WTC11 (cell line): ENCODE measurements around the gene POU2F1. TPM values are rescaled to one million over a fixed set of nuclear protein-coding genes. Genes with fewer than 3 reads are reported as not detected.

Experiments
- ATAC-seq: fragments of 200-7000 bp; cut with Tn5 transposase; 2 replicates; pipeline ENCODE4 v1.10.0; 2021; ENCODE audit warnings: mild to moderate bottlenecking, moderate library complexity
- CTCF ChIA-PET: fragments of 300-600 bp; sonication (Branson Sonifier 250); formaldehyde crosslinking; loops from one replicate; lab custom pipeline; 2021; ENCODE audit warnings: antibody characterized with exemption; lab: Charles Lee
- POLR2A ChIA-PET: fragments of 350-600 bp; sonication (Branson Sonifier 250); formaldehyde crosslinking; loops from one replicate; lab custom pipeline; 2021; ENCODE audit warnings: antibody characterized with exemption; lab: Charles Lee
- DNase-seq: peaks from one replicate; pipeline ENCODE4 v3.0.0; 2021; ENCODE audit warnings: low spot score
- H3K27ac Mint-ChIP-seq: 2 replicates; pipeline ENCODE4 v1.8.0; 2021; ENCODE audit warnings: mixed read lengths
- H3K27me3 Mint-ChIP-seq: 2 replicates; pipeline ENCODE4 v1.8.0; 2021; ENCODE audit warnings: low read depth, mild to moderate bottlenecking, moderate library complexity, mixed read lengths
- H3K36me3 Mint-ChIP-seq: 2 replicates; pipeline ENCODE4 v1.8.0; 2021; ENCODE audit warnings: mixed read lengths
- H3K4me1 Mint-ChIP-seq: 2 replicates; pipeline ENCODE4 v1.8.0; 2022; ENCODE audit warnings: mixed read lengths
- H3K4me3 Mint-ChIP-seq: 2 replicates; pipeline ENCODE4 v1.8.0; 2021; ENCODE audit warnings: mild to moderate bottlenecking, moderate library complexity, mixed read lengths
- H3K9me3 Mint-ChIP-seq: 2 replicates; pipeline ENCODE4 v1.8.0; 2021; ENCODE audit warnings: mixed read lengths
- ATF1 ChIP-seq: sonication (generic); formaldehyde crosslinking; IDR thresholded peaks from 2 replicates; pipeline ENCODE4 v1.8.1; 2023; ENCODE audit warnings: mild to moderate bottlenecking, moderate library complexity, missing genetic modification reagents
- ATF6 ChIP-seq: sonication (generic); formaldehyde crosslinking; IDR thresholded peaks from 2 replicates; pipeline ENCODE4 v1.8.1; 2023; ENCODE audit warnings: mild to moderate bottlenecking, missing genetic modification reagents
- CTCF ChIP-seq: fragments of 200-600 bp; IDR thresholded peaks from 2 replicates; pipeline ENCODE4 v1.8.0; 2022; ENCODE audit warnings: antibody characterized with exemption
- EMX1 ChIP-seq: fragments of 250-450 bp; sonication (Bioruptor Pico); IDR thresholded peaks from 2 replicates; pipeline ENCODE4 v1.8.0; 2021; ENCODE audit warnings: mild to moderate bottlenecking
- FOXP4 ChIP-seq: sonication (generic); formaldehyde crosslinking; IDR thresholded peaks from 2 replicates; pipeline ENCODE4 v1.8.0; 2022; ENCODE audit warnings: mild to moderate bottlenecking, missing genetic modification reagents
- GABPB1 ChIP-seq: sonication (generic); formaldehyde crosslinking; IDR thresholded peaks from 2 replicates; pipeline ENCODE4 v1.8.1; 2023; ENCODE audit warnings: mild to moderate bottlenecking, missing genetic modification reagents
- GRHL2 ChIP-seq: fragments of 250-450 bp; sonication (Bioruptor Pico); IDR thresholded peaks from 2 replicates; pipeline ENCODE4 v1.8.0; 2022; ENCODE audit warnings: mild to moderate bottlenecking, moderate library complexity; ENCODE audit not compliant: insufficient replicate concordance, severe bottlenecking
- GTF2I ChIP-seq: fragments of 250-450 bp; sonication (Bioruptor Pico); conservative IDR thresholded peaks from 2 replicates; pipeline ENCODE4 v1.4.0; 2021; ENCODE audit warnings: mild to moderate bottlenecking
- IRF1 ChIP-seq: sonication (generic); formaldehyde crosslinking; IDR thresholded peaks from 2 replicates; pipeline ENCODE4 v1.8.0; 2023; ENCODE audit warnings: missing genetic modification reagents
- MLX ChIP-seq: sonication (generic); formaldehyde crosslinking; IDR thresholded peaks from 2 replicates; pipeline ENCODE4 v1.8.1; 2023; ENCODE audit warnings: mild to moderate bottlenecking, missing genetic modification reagents, moderate library complexity
- PRDM15 ChIP-seq: sonication (generic); formaldehyde crosslinking; IDR thresholded peaks from 2 replicates; pipeline ENCODE4 v1.8.0; 2022; ENCODE audit warnings: missing genetic modification reagents
- RORB ChIP-seq: fragments of 250-450 bp; sonication (Bioruptor Pico); IDR thresholded peaks from 2 replicates; pipeline ENCODE4 v1.9.0; 2021; ENCODE audit warnings: mild to moderate bottlenecking
- SMAD3 ChIP-seq: sonication (generic); formaldehyde crosslinking; IDR thresholded peaks from 2 replicates; pipeline ENCODE4 v1.8.0; 2022; ENCODE audit warnings: missing genetic modification reagents, mild to moderate bottlenecking, borderline replicate concordance
- STAT6 ChIP-seq: sonication (generic); formaldehyde crosslinking; conservative IDR thresholded peaks from 2 replicates; pipeline ENCODE4 v1.8.1; 2023; ENCODE audit warnings: mild to moderate bottlenecking, low read depth, missing genetic modification reagents, moderate library complexity
- TEAD4 ChIP-seq: sonication (generic); formaldehyde crosslinking; IDR thresholded peaks from 2 replicates; pipeline ENCODE4 v1.8.0; 2022; ENCODE audit warnings: mild to moderate bottlenecking, missing genetic modification reagents
- TP53 ChIP-seq: sonication (generic); formaldehyde crosslinking; IDR thresholded peaks from 2 replicates; pipeline ENCODE4 v1.8.1; 2023; ENCODE audit warnings: mild to moderate bottlenecking, missing genetic modification reagents
- ZNF232 ChIP-seq: sonication (generic); formaldehyde crosslinking; IDR thresholded peaks from 2 replicates; pipeline ENCODE4 v1.8.0; 2022; ENCODE audit warnings: mild to moderate bottlenecking, missing genetic modification reagents
- ZNF281 ChIP-seq: sonication (generic); formaldehyde crosslinking; IDR thresholded peaks from 2 replicates; pipeline ENCODE4 v1.8.0; 2023; ENCODE audit warnings: mild to moderate bottlenecking, missing genetic modification reagents
- ZNF317 ChIP-seq: sonication (generic); formaldehyde crosslinking; IDR thresholded peaks from 2 replicates; pipeline ENCODE4 v1.8.1; 2023; ENCODE audit warnings: low read depth, mild to moderate bottlenecking, moderate library complexity, missing genetic modification reagents, borderline replicate concordance
- ZNF396 ChIP-seq: fragments of 250-450 bp; sonication (Bioruptor Pico); IDR thresholded peaks from 2 replicates; pipeline ENCODE4 v1.8.0; 2021; ENCODE audit warnings: mild to moderate bottlenecking, moderate library complexity, borderline replicate concordance
- total RNA-seq: library from RNA; stranded (reverse); gene quantifications from 3 replicates; pipeline ENCODE4 v1.2.3, GENCODE V29; 2021

Gene POU2F1
- total RNA-seq, 1 experiment from 2014 or later = 51.3 TPM

GRCh38 chr1:167392200-167392696, 171.6 kb downstream of the POU2F1 start:
- no peaks in the 10 kb centered on the region for H3K4me1 Mint-ChIP-seq
- no peak overlapping the region for H3K4me3 Mint-ChIP-seq
- no peak for ATAC-seq
- no peaks in the 10 kb centered on the region for H3K9me3 Mint-ChIP-seq
- CTCF ChIA-PET = interaction anchor here (0.9 to 2.2 kb wide), 3 partner anchors 9 to 17 kb away, joined by 3 to 6 read pairs (median 3); no protein-coding TSS in a partner anchor
- H3K27ac Mint-ChIP-seq = no peak overlapping the region
- DNase-seq = no peak
- H3K27me3 Mint-ChIP-seq = no peaks in the 10 kb centered on the region
- TF ChIP-seq ZNF317 (CRISPR knock-in tag) (no peak), EMX1 (CRISPR knock-in tag) (no peak), TP53 (CRISPR knock-in tag) (no peak), STAT6 (no peak), ZNF281 (CRISPR knock-in tag) (no peak), CTCF (no peak), ZNF232 (CRISPR knock-in tag) (no peak), FOXP4 (CRISPR knock-in tag) (no peak), MLX (CRISPR knock-in tag) (no peak), ATF1 (no peak), ZNF396 (no peak), IRF1 (no peak), PRDM15 (CRISPR knock-in tag) (no peak), GABPB1 (CRISPR knock-in tag) (no peak), ATF6 (CRISPR knock-in tag) (no peak), TEAD4 (CRISPR knock-in tag) (no peak), GTF2I (no peak), GRHL2 (no peak), RORB (no peak), SMAD3 (CRISPR knock-in tag) (no peak)
- POLR2A ChIA-PET = interaction anchor here (1.1 kb wide), 1 partner anchor 47 kb away, joined by 6 read pairs; no protein-coding TSS in a partner anchor
- peaks cover 26% of the 10 kb centered on the region for H3K36me3 Mint-ChIP-seq
